Islet precursor cell (in vitro differentiated cells): ENCODE results near the gene GCNT2.
A peak's percentile ranks its signal among the peaks of the same experiment; 100 is the strongest.
"Not testable (repeated sequence)": the region's sequence is repeated elsewhere in the genome, so short reads cannot be mapped to it uniquely, and the experiment has no call there.

Source experiments
- DNase-seq: peaks from one replicate; pipeline ENCODE4 v3.0.0-alpha.2; 2018

Gene GCNT2

DNA sequence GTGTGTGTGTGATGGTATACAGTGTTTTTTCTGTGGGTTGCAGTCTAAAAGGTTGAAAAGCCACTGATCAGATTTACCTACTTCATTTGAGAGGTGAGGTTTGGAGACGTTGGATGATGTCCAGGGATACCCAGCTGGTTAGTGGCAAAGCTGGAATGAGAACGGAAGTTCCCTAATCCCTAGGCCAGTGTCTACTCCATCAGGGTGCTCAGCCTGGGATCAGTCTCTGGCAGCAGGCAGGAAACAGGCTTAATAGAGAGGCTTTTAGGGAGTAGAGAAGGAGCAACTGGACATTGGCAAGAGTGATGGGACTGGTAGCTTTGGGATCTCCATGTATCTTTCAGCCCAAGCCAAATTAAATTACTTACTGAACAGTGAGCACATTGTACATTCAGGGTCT is 92.6 kb downstream of the GCNT2 start:
- DNase-seq = no peak

DNA sequence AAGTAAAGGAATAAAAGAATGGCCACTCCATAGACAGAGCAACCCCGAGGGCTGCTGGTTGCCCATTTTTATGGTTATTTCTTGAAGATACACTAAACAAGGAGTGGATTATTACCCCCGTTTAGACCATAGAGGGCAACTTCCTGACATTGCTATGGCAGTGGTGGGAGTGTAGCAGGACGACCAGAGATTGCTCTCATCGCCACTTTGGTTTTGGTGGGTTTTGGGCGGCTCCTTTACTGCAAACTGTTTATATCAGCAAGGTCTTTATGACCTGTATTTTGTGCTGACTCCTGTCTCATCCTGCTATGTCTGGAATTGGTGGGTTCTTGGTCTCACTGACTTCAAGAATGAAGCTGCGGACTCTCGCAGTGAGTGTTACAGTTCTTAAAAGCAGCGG is 94.5 kb downstream of the GCNT2 start:
- DNase-seq = no peak

DNA sequence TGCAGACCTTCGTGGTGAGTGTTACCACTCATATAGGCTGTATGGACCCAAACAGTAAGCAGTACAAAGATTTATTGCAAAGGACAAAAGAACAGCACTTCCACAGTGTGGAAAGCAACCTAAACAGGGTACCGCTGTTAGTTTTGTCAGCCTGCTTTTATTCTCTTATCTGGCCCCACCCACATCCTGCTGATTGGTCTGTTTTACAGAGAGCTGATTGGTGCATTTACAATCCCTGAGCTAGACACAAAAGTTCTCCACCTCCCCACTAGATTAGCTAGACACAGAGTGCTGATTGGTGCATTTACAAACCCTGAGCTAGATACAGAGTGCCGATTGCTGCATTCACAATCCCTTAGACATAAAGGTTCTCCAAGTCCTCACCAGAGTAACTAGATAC is 95.1 kb downstream of the GCNT2 start:
- not testable (repeated sequence) for DNase-seq

DNA sequence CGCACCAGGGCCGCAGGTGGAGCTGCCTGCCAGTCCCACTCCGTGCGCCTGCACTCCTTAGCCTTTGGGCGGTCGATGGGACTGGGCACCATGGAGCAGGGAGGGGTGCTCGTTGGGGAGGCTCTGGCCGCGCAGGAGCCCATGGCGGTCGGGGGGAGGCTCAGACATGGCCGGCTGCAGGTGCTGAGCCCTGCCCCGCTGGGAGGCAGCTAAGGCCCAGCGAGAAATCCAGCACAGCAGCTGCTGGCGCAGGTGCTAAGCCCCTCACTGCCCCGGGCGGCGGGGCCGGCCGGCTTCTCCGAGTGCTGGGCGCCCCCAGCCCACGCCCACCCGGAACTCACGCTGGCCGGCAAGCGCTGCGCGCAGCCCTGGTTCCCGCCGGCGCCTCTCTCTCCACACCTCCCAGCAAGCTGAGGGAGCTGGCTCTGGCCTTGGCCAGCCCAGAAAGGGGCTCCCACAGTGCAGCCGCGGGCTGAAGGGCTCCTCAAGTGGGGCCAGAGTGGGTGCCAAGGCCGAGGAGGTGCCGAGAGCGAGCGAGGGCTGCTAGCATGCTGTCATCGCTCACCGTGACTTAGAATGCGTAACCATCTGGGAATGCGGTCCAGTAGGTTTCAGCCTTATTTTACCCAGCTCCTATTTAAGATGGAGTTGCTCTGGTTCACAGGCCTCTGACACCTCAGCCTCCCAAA is 96.0 kb downstream of the GCNT2 start:
- no peak for DNase-seq

DNA sequence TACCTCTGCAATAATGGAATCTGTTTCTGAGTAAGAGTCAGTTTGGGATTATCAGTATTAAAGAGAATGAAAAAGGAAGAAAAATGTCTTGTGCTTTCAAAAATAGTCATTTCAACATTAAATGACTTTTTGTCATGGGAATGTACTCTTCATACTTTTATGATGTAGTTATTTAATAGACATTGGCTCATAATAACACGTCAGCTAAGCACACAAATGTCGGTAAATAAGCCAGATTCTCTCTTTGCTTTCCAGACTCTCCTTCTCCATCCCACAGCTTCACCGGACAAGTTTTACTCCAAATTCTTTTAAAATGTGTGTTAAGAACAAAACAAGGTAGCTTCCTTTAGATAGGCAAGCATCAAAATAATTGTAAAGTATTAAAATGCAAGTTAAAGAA is 97.3 kb downstream of the GCNT2 start:
- DNase-seq = no peak

DNA sequence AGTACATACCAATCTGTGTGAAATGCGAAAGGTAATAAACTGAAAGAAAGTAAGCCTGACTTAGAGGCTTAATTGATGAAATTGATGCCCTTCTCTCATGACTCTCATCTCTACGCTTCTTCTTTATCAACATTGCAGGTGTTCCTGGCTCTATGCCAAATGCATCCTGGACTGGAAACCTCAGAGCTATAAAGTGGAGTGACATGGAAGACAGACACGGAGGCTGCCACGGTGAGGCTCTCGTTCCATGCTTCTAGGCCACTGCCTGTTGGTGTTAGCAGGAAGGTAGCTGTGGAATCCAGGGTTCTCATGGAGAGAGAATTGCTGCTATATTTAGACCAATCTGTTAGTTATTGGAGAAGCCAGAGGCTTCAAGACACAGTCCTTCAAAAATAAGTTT is 100.1 kb downstream of the GCNT2 start:
- no peak for DNase-seq

DNA sequence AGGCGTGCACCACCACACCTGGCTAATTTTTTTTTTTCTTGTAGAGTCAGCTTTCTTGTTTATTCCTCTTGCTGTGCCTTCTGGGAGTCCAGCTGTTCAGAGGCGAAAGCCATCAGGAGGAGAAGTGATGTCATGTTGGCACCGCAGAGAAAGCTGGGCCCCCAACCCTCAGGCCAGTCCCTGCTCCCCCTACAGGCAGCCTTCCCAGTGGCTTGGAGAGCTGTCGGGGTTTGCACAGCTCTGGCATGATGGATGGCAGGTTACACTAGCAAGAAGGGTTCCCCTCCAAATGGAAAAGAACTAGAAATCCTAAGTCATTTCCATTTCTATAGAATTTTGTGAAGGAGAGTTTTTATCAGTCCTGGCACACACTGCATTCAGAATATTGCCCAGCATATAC is 100.7 kb downstream of the GCNT2 start:
- DNase-seq = no peak

DNA sequence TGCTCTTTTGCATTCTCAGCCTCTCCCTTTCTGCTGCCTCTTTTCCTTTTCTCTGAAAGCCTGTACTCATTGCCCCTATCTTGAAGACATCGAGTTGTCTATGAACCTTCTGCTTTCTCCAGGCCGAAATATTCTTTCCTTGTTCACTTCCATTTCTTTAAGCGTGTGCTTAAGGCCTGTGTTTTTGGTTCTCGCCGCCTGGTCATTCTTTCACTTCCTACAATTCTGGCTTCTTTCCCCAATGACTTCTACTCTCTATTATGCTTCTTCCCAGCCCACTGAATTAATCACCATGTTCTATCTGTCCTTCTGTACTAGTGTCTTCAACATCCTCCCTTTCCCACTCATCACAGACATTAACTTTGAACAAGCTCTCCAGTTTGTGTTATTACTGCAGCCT is 103.7 kb downstream of the GCNT2 start:
- DNase-seq = no peak

DNA sequence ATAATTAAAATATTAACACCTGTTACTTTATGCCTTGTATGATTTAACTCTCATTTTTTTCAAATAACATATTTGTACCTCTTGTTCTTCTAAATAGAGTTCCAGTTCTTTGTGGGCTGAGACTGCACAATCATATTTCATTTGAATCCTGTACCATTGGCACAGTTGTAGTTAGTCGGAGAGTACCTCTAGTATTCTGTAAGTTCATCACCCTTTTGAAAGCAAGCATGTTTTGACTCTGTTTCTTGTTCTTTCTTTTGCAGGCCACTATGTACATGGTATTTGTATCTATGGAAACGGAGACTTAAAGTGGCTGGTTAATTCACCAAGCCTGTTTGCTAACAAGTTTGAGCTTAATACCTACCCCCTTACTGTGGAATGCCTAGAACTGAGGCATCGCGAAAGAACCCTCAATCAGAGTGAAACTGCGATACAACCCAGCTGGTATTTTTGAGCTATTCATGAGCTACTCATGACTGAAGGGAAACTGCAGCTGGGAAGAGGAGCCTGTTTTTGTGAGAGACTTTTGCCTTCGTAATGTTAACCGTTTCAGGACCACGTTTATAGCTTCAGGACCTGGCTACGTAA is 105.1 kb downstream of the GCNT2 start:
- DNase-seq = no peak

DNA sequence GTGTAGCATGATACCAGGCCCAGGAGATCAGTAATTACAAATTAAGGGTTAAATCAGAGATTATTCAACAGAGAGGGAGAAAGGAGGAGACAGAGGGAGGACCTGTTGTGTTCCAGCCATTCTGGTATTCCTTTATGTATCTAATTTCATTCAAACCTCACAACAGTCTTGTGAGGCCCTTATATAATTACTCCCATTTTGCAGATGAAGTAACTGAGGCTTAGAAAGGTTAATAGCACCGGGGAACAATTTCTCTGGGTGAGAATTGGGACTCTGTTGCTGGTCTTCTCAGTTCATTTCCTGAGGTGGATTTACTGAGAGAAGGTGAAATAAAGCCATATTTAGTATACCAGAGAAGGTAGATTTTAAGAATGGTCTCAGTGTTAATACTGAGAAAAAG is 106.6 kb downstream of the GCNT2 start:
- no peak for DNase-seq

DNA sequence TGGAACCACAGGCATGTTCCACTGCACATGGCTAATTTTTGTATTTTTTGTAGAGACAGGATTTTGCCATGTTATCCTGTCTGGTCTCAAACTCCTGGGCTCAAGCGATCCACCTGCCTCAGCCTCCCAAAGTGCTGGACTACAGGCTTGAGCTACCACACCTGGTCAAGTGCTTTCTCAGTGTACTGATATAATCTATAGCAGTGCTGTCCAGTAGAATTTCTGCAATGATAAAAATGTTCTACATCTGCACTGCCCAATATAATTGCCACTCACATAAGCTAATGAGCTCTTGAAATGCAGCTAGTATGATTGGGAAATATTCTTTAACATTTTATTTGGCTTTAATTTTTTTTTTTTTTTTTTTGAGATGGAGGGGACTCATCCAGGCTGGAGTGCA is 109.0 kb downstream of the GCNT2 start:
- no peak for DNase-seq

DNA sequence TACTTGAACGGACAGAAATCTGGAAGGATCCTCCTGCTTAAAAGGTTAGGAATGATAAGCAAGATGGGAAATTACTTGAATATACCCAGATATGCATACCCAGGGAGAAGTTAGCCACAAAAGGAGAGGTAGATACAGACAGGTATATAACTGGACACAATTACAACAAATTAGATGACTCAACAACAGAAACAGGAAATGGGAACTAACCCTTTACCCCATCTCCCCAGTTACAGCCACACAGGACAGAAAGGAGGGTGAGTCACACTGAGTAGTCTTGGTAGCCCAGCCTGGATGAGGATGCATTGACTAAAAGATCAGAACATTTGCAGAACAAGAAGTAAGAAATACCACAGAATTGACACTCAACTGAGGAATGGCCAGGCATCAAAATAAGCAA is 112.1 kb downstream of the GCNT2 start:
- peak; percentile 91 for DNase-seq

DNA sequence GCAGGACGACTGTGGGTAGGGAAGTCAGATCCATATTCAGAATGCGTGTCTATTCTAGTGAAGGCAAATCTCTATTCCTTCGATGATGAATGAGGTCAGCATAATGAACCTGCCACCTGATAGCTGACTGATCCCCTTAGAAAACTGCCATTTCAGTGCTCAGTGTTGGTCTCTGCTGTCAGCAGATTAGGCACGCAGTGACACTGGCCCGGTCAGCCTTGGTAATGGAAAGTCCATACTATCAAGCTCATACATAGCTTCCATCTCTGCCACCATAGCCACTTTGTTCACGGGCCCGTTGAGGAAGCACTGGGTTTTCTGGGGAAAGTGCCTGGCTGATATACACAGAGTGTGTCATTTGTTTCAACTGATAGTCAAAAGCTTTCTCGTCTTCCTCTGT is 119.3 kb downstream of the GCNT2 start:
- DNase-seq = no peak

DNA sequence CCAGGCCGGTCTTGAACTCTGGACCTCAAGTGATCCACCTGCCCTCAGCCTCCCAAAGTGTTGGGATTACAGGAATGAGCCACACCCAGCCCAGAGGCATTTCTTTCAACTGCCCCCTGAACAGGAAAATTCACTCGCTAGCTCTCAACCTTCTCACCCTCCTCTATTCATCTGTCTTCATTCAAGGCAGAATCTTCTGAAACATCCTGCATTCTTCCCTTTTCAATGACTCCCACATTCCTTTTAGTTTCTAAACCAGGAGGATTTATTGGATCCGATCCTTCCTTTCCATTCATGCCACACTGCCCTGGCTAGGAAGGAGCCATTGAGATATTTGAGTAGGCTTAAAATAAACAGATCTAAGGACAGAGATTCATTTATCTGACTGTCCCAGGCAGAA is 120.4 kb downstream of the GCNT2 start:
- no peak for DNase-seq

DNA sequence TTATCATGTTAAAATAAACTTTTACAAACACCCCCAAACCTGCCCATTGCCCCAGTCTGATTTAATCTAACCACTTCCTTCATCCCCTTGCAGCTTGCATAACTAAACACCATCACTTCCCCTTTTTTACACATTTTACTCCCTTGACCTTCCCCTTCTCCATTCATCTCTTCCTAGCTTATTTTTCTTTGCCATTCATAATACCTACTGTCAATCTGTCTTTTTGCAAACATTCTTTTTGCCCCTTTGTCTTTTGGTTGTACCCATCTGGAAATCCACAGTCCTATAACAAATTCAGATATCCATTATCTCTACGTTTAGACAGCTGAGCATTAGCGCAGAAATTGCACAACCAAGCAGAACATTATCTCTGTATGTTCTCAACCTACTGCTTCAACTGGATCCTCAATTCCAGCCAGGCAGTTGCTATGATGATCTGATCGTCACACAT is 122.1 kb downstream of the GCNT2 start:
- DNase-seq = no peak

DNA sequence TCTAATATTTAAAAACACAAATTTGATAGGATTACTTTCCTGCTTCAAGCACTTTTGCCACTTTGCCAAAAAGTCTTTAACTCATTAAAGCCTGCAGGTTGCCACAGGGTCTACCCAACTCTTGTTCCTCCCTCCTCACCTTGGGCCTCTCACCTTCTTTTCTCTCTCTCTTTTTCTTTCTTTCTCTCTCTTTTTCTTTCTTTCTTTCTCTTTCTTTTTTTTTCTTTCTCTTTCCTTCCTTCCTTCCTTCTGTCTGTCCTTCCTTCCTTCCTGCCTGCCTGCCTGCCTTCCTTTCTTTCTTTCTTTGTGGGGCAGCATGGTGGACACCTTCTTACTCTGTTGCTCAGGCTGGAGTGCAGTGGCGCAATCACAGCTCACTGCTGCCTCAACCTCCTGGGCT is 123.1 kb downstream of the GCNT2 start:
- no peak for DNase-seq

DNA sequence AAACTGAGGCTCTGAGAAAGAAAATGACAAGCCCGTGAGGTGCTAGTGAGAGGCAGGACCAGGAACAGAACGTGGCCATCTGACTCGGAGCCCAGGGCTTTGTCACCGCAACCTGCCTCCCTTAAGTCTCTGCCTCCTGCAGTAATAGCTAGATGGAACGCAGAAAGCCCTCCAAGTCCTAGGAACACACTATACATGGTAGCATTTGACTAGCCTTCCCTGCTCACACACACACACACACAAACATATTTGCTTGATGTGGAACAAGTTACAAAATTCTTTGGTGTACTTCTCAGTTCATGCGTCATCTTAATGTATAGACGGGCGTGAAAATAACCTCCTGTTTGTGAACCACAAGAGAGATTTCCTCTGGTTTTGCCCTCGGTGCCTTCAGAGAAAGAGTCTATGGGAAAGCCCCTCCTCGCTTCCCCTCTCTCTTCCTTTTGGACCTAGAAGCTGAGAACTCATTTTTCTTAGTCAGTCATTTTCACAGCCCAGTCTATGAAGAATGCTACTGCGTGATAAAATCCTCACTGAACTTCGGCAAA is 134.4 kb downstream of the GCNT2 start:
- DNase-seq = no peak

DNA sequence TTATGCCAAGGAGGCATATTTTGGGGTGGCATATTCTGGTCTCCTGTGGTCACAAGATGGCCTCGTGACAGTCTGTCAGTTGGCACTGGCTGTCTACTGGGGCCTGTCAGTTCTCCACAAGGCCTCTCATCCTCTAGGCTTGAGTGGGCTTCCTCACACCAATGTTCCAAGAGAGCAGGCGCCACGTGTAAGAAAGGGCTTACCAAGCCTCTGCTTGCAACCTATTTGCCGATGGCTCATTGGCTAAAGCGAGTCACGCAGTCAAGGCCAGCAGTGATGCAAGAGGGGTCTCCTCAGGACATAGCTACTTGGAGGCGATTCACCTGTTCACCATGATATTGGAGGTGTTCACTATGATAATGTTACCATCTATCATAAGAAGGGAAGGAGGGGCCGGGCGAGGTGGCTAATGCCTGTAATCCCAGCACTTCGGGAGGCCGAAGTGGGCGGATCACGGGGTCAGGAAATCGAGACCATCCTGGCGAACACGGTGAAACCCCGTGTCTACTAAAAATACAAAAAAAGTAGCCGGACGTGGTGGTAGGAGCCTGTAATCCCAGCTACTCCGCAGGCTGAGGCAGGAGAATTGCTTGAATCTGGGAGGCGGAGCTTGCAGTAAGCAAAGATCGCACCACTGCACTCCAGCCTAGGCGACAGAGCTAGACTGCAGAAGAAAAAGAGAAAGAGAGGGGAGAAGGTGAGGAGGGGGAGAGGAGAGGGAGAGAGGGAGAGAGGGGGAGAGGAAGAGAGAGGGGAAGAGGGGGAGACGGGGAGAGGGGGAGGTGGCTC is 138.0 kb downstream of the GCNT2 start:
- DNase-seq = peak; percentile 55

DNA sequence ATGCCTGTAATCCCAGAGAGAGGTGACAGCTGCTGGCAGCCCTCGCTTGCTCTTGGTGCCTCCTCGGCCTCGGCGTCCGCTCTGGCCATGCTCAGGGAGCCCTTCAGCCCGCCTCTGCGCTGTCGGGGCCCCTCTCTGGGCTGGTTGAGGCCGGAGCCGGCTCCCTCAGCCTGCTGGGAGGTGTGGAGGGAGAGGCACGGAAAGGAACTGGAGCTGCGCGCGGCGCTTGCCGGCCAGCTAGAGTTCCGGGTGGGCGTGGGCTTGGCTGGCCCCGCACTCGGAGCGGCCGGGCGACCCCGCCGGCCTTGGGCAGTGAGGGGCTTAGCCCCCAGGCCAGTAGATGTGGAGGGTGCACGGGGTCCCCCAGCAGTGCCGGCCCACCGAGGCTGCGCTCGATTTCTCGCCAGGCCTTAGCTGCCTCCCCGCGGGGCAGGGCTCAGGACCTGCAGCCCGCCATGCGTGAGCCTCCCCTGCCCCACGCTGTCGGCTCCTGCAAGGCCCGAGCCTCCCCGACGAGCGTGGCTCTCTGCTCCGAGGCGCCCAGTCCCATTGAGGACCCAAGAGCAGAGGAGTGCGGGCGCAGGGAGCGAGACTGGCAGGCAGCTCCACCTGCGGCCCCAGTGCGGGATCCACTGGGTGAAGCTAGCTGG is 138.7 kb downstream of the GCNT2 start:
- DNase-seq = peak; percentile 81

DNA sequence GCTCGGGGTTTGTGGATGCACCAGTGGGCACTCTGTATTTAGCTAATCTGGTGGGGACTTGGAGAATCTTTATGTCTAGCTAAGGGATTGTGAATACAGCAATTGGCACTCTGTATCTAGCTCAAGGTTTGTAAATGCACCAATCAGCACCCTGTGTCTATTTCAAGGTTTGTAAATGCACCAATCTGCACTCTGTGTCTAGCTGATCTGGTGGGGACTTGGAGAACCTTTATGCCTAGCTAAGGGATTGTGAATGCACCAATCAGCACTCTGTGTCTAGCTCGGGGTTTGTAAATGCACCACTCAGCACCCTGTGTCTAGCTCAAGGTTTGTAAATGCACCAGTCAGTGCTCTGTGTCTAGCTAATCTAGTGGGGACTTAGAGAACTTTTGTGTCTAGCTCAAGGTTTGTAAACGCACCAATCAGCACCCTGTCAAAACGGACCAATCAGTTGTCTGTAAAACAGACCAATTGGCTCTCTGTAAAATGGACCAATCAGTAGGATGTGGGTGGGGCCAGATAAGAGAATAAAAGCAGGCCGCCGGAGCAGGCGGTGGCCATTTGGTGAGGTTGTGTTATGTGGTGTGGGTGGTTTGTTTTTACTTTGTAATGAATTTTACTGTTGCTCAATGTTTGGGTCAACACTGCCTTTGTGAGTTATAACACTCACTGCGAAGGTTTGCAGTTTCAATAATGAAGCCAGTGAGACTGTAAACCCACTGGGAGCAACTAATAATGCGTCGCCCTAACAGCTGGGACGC is 139.5 kb downstream of the GCNT2 start:
- DNase-seq = not testable (repeated sequence)

DNA sequence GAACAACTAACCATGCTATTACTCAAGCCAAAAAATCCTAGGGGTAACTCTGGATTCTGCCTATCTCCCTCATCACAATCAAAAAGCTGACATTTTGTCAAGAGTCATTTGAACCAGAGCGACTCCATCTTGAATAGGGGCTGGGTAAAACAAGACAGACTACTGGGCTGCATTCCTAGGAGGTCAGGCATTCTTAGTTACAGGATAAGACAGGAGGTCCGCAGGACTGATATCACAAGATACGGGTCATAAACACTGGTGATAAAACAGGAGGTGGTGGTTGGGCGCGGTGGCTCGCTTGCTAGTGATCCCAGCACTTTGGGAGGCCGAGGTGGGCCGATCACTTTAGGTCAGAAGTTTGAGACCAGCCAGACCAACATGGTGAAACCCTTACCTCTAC is 141.1 kb downstream of the GCNT2 start:
- DNase-seq = no peak

DNA sequence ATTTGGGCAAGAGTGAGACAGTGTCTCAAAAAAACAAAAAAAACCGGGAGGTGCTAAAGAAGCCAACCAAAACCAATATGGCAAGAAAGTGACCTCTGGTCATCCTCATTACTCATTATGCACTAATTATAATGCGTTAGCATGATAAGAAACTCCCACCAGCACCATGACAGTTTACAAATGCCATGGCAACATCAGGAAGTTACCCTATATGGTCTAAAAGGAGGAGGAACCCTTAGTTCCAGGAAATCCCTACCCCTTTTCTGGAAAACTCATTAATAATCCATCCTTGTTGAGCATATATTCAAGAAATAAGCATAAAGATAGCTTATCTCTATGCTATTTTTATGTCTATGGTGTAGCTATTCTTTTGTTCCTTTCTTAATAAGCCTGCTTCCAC is 141.6 kb downstream of the GCNT2 start:
- no peak for DNase-seq

DNA sequence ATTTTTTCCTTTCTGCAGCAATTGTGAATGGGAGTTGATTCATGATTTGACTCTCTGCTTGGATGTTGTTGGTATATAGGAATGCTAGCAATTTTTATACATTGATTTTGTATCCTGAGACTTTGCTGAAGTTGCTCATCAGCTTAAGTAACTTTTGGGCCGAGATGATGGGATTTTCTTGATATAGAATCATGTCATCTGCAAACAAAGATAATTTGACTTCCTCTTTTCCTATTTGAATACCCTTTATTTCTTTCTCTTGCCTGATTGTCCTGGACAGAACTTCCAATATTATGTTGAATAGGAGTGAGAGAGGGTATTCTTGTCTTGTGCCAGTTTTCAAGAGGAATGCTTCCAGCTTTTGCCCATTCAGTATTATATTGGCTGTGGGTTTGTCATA is 144.4 kb downstream of the GCNT2 start:
- DNase-seq = not testable (repeated sequence)
